ENCODE results near the gene SMG9.
"Not testable (repeated sequence)": the region's sequence is repeated elsewhere in the genome, so short reads cannot be mapped to it uniquely, and the experiment has no call there.

SMG9 gene

GRCh38 chr19:43779820-43780219 lies 25.1 kb upstream of the SMG9 start:
- no peak for DNase-seq

- DNase-seq = no peak
These were observed 24.5 kb upstream of the SMG9 start for GRCh38 chr19:43779147-43779819.

GRCh38 chr19:43778651-43779050 lies 23.9 kb upstream of the SMG9 start:
- DNase-seq = no peak

- no peak for DNase-seq
These were observed 22.5 kb upstream of the SMG9 start for GRCh38 chr19:43777163-43777695.

GRCh38 chr19:43776286-43776685 lies 21.5 kb upstream of the SMG9 start:
- no peak for DNase-seq

- no peak for DNase-seq
These were observed 20.6 kb upstream of the SMG9 start for GRCh38 chr19:43775299-43775890.

- DNase-seq = not testable (repeated sequence)
These were observed 20.1 kb upstream of the SMG9 start for GRCh38 chr19:43774940-43775258.

GRCh38 chr19:43774103-43774939 lies 19.6 kb upstream of the SMG9 start:
- DNase-seq = peak; percentile 16

GRCh38 chr19:43773725-43774102 lies 19.0 kb upstream of the SMG9 start:
- DNase-seq = no peak

- DNase-seq = no peak
These were observed 14.5 kb upstream of the SMG9 start for GRCh38 chr19:43769256-43769655.

- DNase-seq = no peak
These were observed 13.7 kb upstream of the SMG9 start for GRCh38 chr19:43768273-43769050.

GRCh38 chr19:43767818-43768217 lies 13.1 kb upstream of the SMG9 start:
- no peak for DNase-seq

GRCh38 chr19:43767316-43767715 lies 12.6 kb upstream of the SMG9 start:
- DNase-seq = no peak

- no peak for DNase-seq
These were observed 11.9 kb upstream of the SMG9 start for GRCh38 chr19:43766755-43767043.

- DNase-seq = no peak
These were observed 10.5 kb upstream of the SMG9 start for GRCh38 chr19:43765109-43765876.

- not testable (repeated sequence) for DNase-seq
These were observed 9.9 kb upstream of the SMG9 start for GRCh38 chr19:43764684-43765083.

GRCh38 chr19:43763473-43763939 lies 8.7 kb upstream of the SMG9 start:
- DNase-seq = no peak

- DNase-seq = no peak
These were observed 8.1 kb upstream of the SMG9 start for GRCh38 chr19:43762814-43763213.

GRCh38 chr19:43760941-43761340 lies 6.2 kb upstream of the SMG9 start:
- DNase-seq = no peak

GRCh38 chr19:43759515-43759914 lies 4.8 kb upstream of the SMG9 start:
- no peak for DNase-seq

GRCh38 chr19:43755256-43755801 lies 567 bp upstream of the SMG9 start:
- peak; percentile 86 for DNase-seq

GRCh38 chr19:43754253-43754502 lies 584 bp downstream of the SMG9 start:
- DNase-seq = no peak

Measured in midbrain (tissue), 1 donor.